Fibroblast of mammary gland (primary cell): ENCODE results near the gene FAM184A.

Experiments
- DNase-seq: peaks from one replicate; pipeline ENCODE4 v3.0.0-alpha.2; 2010; ENCODE audit warnings: low read depth
- H3K4me3 ChIP-seq: 2 replicates; pipeline ENCODE4 v1.5.1; 2011; ENCODE audit warnings: low read depth, mild to moderate bottlenecking, low read length, moderate library complexity; ENCODE audit not compliant: control insufficient read depth
- TF ChIP-seq, protein P1 (sequence below): conservative IDR thresholded peaks from 2 replicates; pipeline ENCODE4 v1.5.1; 2011; ENCODE audit warnings: low read depth, low read length, inconsistent platforms; ENCODE audit not compliant: control insufficient read depth, insufficient read depth

The FAM184A gene

DNA sequence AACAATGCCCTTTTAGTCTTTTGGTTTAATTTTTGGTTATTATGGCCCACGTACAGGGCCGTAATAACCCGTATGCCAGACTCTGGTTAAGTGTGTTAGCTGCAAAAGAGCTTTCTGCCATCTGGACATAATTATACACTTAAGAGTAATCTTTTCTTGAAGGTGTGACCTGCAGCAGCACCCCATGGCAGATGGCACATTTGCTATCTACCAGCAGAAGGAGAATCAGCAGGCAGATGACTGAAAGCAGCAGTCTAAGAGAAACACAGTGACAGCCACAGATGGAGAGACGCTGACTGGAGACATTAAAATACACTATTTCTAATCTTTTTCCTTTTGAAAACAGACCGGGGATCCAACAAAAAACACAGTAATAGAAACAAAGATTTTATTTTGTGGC is 165.8 kb downstream of the FAM184A start:
- H3K4me3 ChIP-seq: no peak overlapping the region
- TF ChIP-seq, protein P1, sequence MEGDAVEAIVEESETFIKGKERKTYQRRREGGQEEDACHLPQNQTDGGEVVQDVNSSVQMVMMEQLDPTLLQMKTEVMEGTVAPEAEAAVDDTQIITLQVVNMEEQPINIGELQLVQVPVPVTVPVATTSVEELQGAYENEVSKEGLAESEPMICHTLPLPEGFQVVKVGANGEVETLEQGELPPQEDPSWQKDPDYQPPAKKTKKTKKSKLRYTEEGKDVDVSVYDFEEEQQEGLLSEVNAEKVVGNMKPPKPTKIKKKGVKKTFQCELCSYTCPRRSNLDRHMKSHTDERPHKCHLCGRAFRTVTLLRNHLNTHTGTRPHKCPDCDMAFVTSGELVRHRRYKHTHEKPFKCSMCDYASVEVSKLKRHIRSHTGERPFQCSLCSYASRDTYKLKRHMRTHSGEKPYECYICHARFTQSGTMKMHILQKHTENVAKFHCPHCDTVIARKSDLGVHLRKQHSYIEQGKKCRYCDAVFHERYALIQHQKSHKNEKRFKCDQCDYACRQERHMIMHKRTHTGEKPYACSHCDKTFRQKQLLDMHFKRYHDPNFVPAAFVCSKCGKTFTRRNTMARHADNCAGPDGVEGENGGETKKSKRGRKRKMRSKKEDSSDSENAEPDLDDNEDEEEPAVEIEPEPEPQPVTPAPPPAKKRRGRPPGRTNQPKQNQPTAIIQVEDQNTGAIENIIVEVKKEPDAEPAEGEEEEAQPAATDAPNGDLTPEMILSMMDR: no peak
- DNase-seq: no peak
